H9 (cell line): ENCODE measurements around the gene ZMYM3. TPM values are rescaled to one million over a fixed set of nuclear protein-coding genes. Genes with fewer than 3 reads are reported as not detected.
A peak's percentile ranks its signal among the peaks of the same experiment; 100 is the strongest.

Experiments
- DNase-seq: peaks from one replicate; pipeline ENCODE4 v3.0.0-alpha.2; 2017
- H2AFZ ChIP-seq: one replicate; pipeline ENCODE4 v1.6.1; 2013; ENCODE audit warnings: mild to moderate bottlenecking, low read length, control low read depth, moderate library complexity
- H2AK5ac ChIP-seq: 2 replicates; pipeline ENCODE4 v1.6.1; 2013; ENCODE audit warnings: low read length, control low read depth, mixed read lengths; ENCODE audit not compliant: insufficient read length
- H2BK120ac ChIP-seq: one replicate; pipeline ENCODE4 v1.6.1; 2013; ENCODE audit warnings: low read depth, mild to moderate bottlenecking, low read length, control low read depth, inconsistent platforms; ENCODE audit not compliant: poor library complexity, severe bottlenecking
- H2BK12ac ChIP-seq: 2 replicates; pipeline ENCODE4 v1.6.1; 2013; ENCODE audit warnings: low read length, control low read depth, mixed read lengths, low read depth; ENCODE audit not compliant: insufficient read length
- H2BK15ac ChIP-seq: 2 replicates; pipeline ENCODE4 v1.6.1; 2013; ENCODE audit warnings: low read depth, low read length, control low read depth
- H2BK20ac ChIP-seq: one replicate; pipeline ENCODE4 v1.6.1; 2013; ENCODE audit warnings: low read depth, mild to moderate bottlenecking, low read length, control low read depth, inconsistent platforms; ENCODE audit not compliant: poor library complexity, severe bottlenecking
- H2BK5ac ChIP-seq: 2 replicates; pipeline ENCODE4 v1.6.1; 2013; ENCODE audit warnings: low read length, control low read depth, mixed read lengths; ENCODE audit not compliant: insufficient read length
- H3K14ac ChIP-seq: 2 replicates; pipeline ENCODE4 v1.6.1; 2013; ENCODE audit warnings: low read length, control low read depth; ENCODE audit not compliant: insufficient read depth
- H3K18ac ChIP-seq: 2 replicates; pipeline ENCODE4 v1.6.1; 2013; ENCODE audit warnings: low read depth, mild to moderate bottlenecking, mixed read lengths, low read length, control low read depth; ENCODE audit not compliant: insufficient read length
- H3K23ac ChIP-seq: 2 replicates; pipeline ENCODE4 v1.6.1; 2013; ENCODE audit warnings: low read length, control low read depth, mixed read lengths, low read depth; ENCODE audit not compliant: insufficient read length
- H3K23me2 ChIP-seq: 2 replicates; pipeline ENCODE4 v1.6.1; 2013; ENCODE audit warnings: low read depth, mild to moderate bottlenecking, mixed read lengths, low read length, control low read depth; ENCODE audit not compliant: insufficient read length, poor library complexity, severe bottlenecking
- H3K27ac ChIP-seq: 2 replicates; pipeline ENCODE4 v1.5.1; 2013; ENCODE audit warnings: low read length, control low read depth, mixed read lengths, low read depth; ENCODE audit not compliant: insufficient read length
- H3K27me3 ChIP-seq: 2 replicates; pipeline ENCODE4 v1.6.1; 2013; ENCODE audit warnings: low read length, control low read depth, inconsistent platforms; ENCODE audit not compliant: insufficient read depth
- H3K4ac ChIP-seq: 2 replicates; pipeline ENCODE4 v1.6.1; 2013; ENCODE audit warnings: low read depth, mild to moderate bottlenecking, control low read depth, inconsistent platforms, low read length, moderate library complexity
- H3K4me1 ChIP-seq: 2 replicates; pipeline ENCODE4 v1.6.1; 2013; ENCODE audit warnings: low read length, control low read depth, inconsistent platforms; ENCODE audit not compliant: insufficient read depth
- H3K4me2 ChIP-seq: 2 replicates; pipeline ENCODE4 v1.6.1; 2013; ENCODE audit warnings: low read length, control low read depth, mixed read lengths; ENCODE audit not compliant: insufficient read length, insufficient read depth
- H3K56ac ChIP-seq: 2 replicates; pipeline ENCODE4 v1.6.1; 2013; ENCODE audit warnings: low read depth, mild to moderate bottlenecking, mixed read lengths, low read length, control low read depth; ENCODE audit not compliant: insufficient read length
- H3K79me1 ChIP-seq: 2 replicates; pipeline ENCODE4 v1.6.1; 2013; ENCODE audit warnings: low read depth, mild to moderate bottlenecking, moderate library complexity, low read length, control low read depth, inconsistent platforms; ENCODE audit not compliant: insufficient read depth, poor library complexity, severe bottlenecking
- H3K79me2 ChIP-seq: 2 replicates; pipeline ENCODE4 v1.6.1; 2013; ENCODE audit warnings: low read length, control low read depth, inconsistent platforms; ENCODE audit not compliant: insufficient read depth
- H3K9ac ChIP-seq: 2 replicates; pipeline ENCODE4 v1.6.1; 2013; ENCODE audit warnings: low read length, control low read depth, mixed read lengths; ENCODE audit not compliant: insufficient read length; ENCODE audit errors: extremely low read depth
- H3K9me3 ChIP-seq: one replicate; pipeline ENCODE4 v1.6.1; 2013; ENCODE audit warnings: low read depth, low read length, inconsistent platforms; ENCODE audit not compliant: control insufficient read depth
- H3T11ph ChIP-seq: one replicate; pipeline ENCODE4 v1.6.1; 2013; ENCODE audit warnings: mild to moderate bottlenecking, low read length, control low read depth, inconsistent platforms
- H4K20me1 ChIP-seq: one replicate; pipeline ENCODE4 v1.6.1; 2013; ENCODE audit not compliant: control insufficient read depth, insufficient read length, insufficient read depth
- H4K5ac ChIP-seq: 2 replicates; pipeline ENCODE4 v1.6.1; 2013; ENCODE audit warnings: low read depth, mild to moderate bottlenecking, mixed read lengths, low read length, control low read depth; ENCODE audit not compliant: insufficient read length
- H4K8ac ChIP-seq: replicated peaks from 2 replicates; pipeline ENCODE4 v1.6.1; 2013; ENCODE audit warnings: low read length, control low read depth, mixed read lengths, low read depth; ENCODE audit not compliant: insufficient read length
- H4K91ac ChIP-seq: 2 replicates; pipeline ENCODE4 v1.6.1; 2013; ENCODE audit warnings: low read depth, mild to moderate bottlenecking, moderate library complexity, mixed read lengths, low read length, control low read depth; ENCODE audit not compliant: insufficient read length
- H3K27ac Mint-ChIP-seq, 3 experiments: 2 replicates in 2 of 3; 3 replicates in 1 of 3; pipeline ENCODE4 v1.8.0; 2020 to 2021; ENCODE audit warnings: mixed read lengths in 3 of 3, mild to moderate bottlenecking in 1 of 3, moderate library complexity in 1 of 3
- H3K27me3 Mint-ChIP-seq: 2 replicates; pipeline ENCODE4 v1.8.0; 2021; ENCODE audit warnings: low read depth, mild to moderate bottlenecking, moderate library complexity, mixed read lengths
- H3K36me3 Mint-ChIP-seq, 3 experiments: 2 replicates in 2 of 3; 3 replicates in 1 of 3; pipeline ENCODE4 v1.8.0; 2020 to 2021; ENCODE audit warnings: low read depth in 3 of 3, mixed read lengths in 3 of 3; ENCODE audit not compliant: insufficient read depth in 1 of 3
- H3K4me1 Mint-ChIP-seq, 2 experiments: 2 replicates each; pipeline ENCODE4 v1.8.0; 2020; ENCODE audit warnings: mixed read lengths in 2 of 2
- H3K4me3 Mint-ChIP-seq, 2 experiments: 2 replicates in 1 of 2; 3 replicates in 1 of 2; pipeline ENCODE4 v1.8.0; 2020 to 2021; ENCODE audit warnings: mild to moderate bottlenecking in 2 of 2, mixed read lengths in 2 of 2, moderate library complexity in 1 of 2
- H3K9me3 Mint-ChIP-seq, 2 experiments: 2 replicates in 1 of 2; 3 replicates in 1 of 2; pipeline ENCODE4 v1.8.0; 2020; ENCODE audit warnings: mild to moderate bottlenecking in 2 of 2, mixed read lengths in 2 of 2, moderate library complexity in 1 of 2
- WGBS: extraction: QIAGEN DNeasy Blood & Tissue Kit; methylation state at CpG from one replicate; pipeline ENCODE4 v1.1.7; 2013; ENCODE audit warnings: missing lambda C conversion rate, low lambda C conversion rate, mixed read lengths; ENCODE audit not compliant: insufficient read length; ENCODE audit errors: extremely low coverage; 5-methylcytosine and 5-hydroxymethylcytosine counted together
- total RNA-seq: library from RNA; stranded (reverse); gene quantifications from 2 replicates; pipeline ENCODE4 v1.2.1, GENCODE V29; 2021
- TF ChIP-seq, protein P1 (sequence below): fragments of 200-600 bp; sonication (generic); conservative IDR thresholded peaks from 3 replicates; pipeline ENCODE4 v1.8.0; 2021; ENCODE audit warnings: antibody characterized with exemption, mild to moderate bottlenecking

Gene ZMYM3
- total RNA-seq, 1 experiment from 2014 or later, result 86.5 TPM

DNA sequence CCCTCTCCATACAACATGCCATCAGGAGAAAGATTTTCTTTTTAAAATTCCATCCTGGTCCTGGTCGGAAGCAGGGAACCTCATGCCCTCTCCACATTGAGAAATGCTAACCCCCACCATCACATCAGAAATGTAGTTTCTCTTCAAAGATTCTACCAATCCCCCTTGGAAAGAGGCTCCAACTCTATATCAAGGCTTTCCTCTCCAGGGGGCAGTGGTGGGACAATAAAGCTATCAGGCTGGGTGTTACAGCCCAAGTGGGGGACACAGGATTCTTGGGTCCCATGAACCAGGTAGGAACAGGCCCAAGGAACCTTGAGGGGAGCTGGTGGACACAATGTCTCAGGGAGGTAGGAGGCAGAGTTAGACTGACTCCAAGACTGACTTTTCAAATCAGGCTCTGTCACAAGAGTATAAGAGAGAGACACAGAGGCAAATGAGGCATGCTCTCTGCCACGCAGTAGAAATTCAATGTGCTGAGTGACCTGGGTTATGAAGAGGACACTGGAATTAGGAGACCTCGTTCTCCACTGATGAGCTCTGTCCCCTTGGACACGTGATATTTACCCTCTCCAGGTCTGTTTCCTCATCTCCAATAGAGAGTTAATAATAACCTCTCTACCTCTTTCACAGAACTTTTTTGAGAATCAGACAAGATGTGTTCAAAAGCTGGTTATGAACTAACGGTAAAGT is 26.4 kb downstream of the ZMYM3 start:
- peaks cover 23% of the 10 kb centered on the region for H3K9me3 ChIP-seq
- H4K20me1 ChIP-seq, result no peaks in the 10 kb centered on the region
- H3K4me2 ChIP-seq, result no peak overlapping the region
- H3K4me1 ChIP-seq, result no peaks in the 10 kb centered on the region
- H3K79me1 ChIP-seq, result no peaks in the 10 kb centered on the region
- no peak overlapping the region for H4K8ac ChIP-seq
- no peak overlapping the region for H2BK20ac ChIP-seq
- H2BK15ac ChIP-seq, result no peak overlapping the region
- no peak overlapping the region for H3K27ac ChIP-seq
- Mint-ChIP-seq H3K36me3 (peaks cover 0 to 11% (median 5%) of the 10 kb centered on the region in 3 experiments; a peak in 3 of 7 replicates), H3K4me1 (peaks cover 17 to 34% of the 10 kb centered on the region in 2 experiments), H3K27ac (peak overlapping the region in 1 of 3 experiments; percentile 21; a peak in 1 of 7 replicates), H3K9me3 (peaks cover 69 to 85% of the 10 kb centered on the region in 2 experiments), H3K27me3 (no peaks in the 10 kb centered on the region; the same call in 1 of the 2 replicates), H3K4me3 (no peak overlapping the region)
- no peak overlapping the region for H3K9ac ChIP-seq
- H2BK120ac ChIP-seq, result no peak overlapping the region
- no peak overlapping the region for H3K23ac ChIP-seq
- WGBS, result no CpG with 5 or more reads among the region's 5 CpGs
- H2BK5ac ChIP-seq, result no peak overlapping the region
- H4K91ac ChIP-seq, result no peak overlapping the region
- no peak overlapping the region for H3K18ac ChIP-seq
- no peak overlapping the region for H2AFZ ChIP-seq
- no peaks in the 10 kb centered on the region for H3K79me2 ChIP-seq
- no peak overlapping the region for H3T11ph ChIP-seq
- no peak for DNase-seq
- no peak overlapping the region for H4K5ac ChIP-seq
- no peaks in the 10 kb centered on the region for H3K27me3 ChIP-seq
- no peaks in the 10 kb centered on the region for H3K23me2 ChIP-seq
- H2AK5ac ChIP-seq, result no peak overlapping the region
- no peak overlapping the region for H3K56ac ChIP-seq
- H3K4ac ChIP-seq, result no peak overlapping the region
- TF ChIP-seq, protein P1, sequence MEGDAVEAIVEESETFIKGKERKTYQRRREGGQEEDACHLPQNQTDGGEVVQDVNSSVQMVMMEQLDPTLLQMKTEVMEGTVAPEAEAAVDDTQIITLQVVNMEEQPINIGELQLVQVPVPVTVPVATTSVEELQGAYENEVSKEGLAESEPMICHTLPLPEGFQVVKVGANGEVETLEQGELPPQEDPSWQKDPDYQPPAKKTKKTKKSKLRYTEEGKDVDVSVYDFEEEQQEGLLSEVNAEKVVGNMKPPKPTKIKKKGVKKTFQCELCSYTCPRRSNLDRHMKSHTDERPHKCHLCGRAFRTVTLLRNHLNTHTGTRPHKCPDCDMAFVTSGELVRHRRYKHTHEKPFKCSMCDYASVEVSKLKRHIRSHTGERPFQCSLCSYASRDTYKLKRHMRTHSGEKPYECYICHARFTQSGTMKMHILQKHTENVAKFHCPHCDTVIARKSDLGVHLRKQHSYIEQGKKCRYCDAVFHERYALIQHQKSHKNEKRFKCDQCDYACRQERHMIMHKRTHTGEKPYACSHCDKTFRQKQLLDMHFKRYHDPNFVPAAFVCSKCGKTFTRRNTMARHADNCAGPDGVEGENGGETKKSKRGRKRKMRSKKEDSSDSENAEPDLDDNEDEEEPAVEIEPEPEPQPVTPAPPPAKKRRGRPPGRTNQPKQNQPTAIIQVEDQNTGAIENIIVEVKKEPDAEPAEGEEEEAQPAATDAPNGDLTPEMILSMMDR, result no peak
- no peak overlapping the region for H3K14ac ChIP-seq
- no peak overlapping the region for H2BK12ac ChIP-seq
